Stimulated activated CD4-positive, alpha-beta T cell treated with anti-CD3 and anti-CD28 coated beads, Interleukin-2, amount 100 ng/mL, for 4 hours (primary cell): ENCODE measurements around the gene ACSL4.
"Not testable (repeated sequence)": the region's sequence is repeated elsewhere in the genome, so short reads cannot be mapped to it uniquely, and the experiment has no call there.

Experiments used
- DNase-seq: peaks from one replicate; pipeline ENCODE4 v3.0.0-alpha.2; 2020; ENCODE audit warnings: low read depth

ACSL4 gene

GRCh38 chrX:109732807-109733612 lies at the start of gene ACSL4:
ACSL4 (minus strand) TSS chrX:109733257; CDS start chrX:109683363, 49,894 bp downstream.
- DNase-seq, result peak; percentile 87

- DNase-seq, result no peak
These were observed 44.7 kb upstream of the ACSL4 start for GRCh38 chrX:109777749-109778148.

- no peak for DNase-seq
These were observed 43.9 kb upstream of the ACSL4 start for GRCh38 chrX:109776986-109777385.

- DNase-seq, result no peak
These were observed 43.4 kb upstream of the ACSL4 start for GRCh38 chrX:109776432-109776831.

GRCh38 chrX:109775386-109775785 lies 42.3 kb upstream of the ACSL4 start:
- DNase-seq, result no peak

- DNase-seq, result no peak
These were observed 41.6 kb upstream of the ACSL4 start for GRCh38 chrX:109774706-109775105.

GRCh38 chrX:109774136-109774535 lies 41.1 kb upstream of the ACSL4 start:
- no peak for DNase-seq

- DNase-seq, result no peak
These were observed 40.3 kb upstream of the ACSL4 start for GRCh38 chrX:109773374-109773773.

GRCh38 chrX:109770780-109771179 lies 37.7 kb upstream of the ACSL4 start:
- no peak for DNase-seq

- no peak for DNase-seq
These were observed 27.8 kb upstream of the ACSL4 start for GRCh38 chrX:109760922-109761250.

- DNase-seq, result no peak
These were observed 27.3 kb upstream of the ACSL4 start for GRCh38 chrX:109760209-109760921.

- DNase-seq, result no peak
These were observed 20.2 kb upstream of the ACSL4 start for GRCh38 chrX:109753256-109753655.

GRCh38 chrX:109751698-109752097 lies 18.6 kb upstream of the ACSL4 start:
- no peak for DNase-seq

- no peak for DNase-seq
These were observed 16.1 kb upstream of the ACSL4 start for GRCh38 chrX:109749207-109749606.

- no peak for DNase-seq
These were observed 14.6 kb upstream of the ACSL4 start for GRCh38 chrX:109747681-109748080.

- no peak for DNase-seq
These were observed 9.7 kb upstream of the ACSL4 start for GRCh38 chrX:109742722-109743121.

- not testable (repeated sequence) for DNase-seq
These were observed 7.8 kb upstream of the ACSL4 start for GRCh38 chrX:109740896-109741295.

GRCh38 chrX:109740433-109740809 lies 7.4 kb upstream of the ACSL4 start:
- no peak for DNase-seq

GRCh38 chrX:109739625-109740432 lies 6.8 kb upstream of the ACSL4 start:
- no peak for DNase-seq

- DNase-seq, result no peak
These were observed 2.2 kb upstream of the ACSL4 start for GRCh38 chrX:109735202-109735744.

- DNase-seq, result no peak
These were observed 591 bp upstream of the ACSL4 start for GRCh38 chrX:109733613-109734083.
